ENCODE measurements around the gene SCARF2.

The SCARF2 gene

DNA sequence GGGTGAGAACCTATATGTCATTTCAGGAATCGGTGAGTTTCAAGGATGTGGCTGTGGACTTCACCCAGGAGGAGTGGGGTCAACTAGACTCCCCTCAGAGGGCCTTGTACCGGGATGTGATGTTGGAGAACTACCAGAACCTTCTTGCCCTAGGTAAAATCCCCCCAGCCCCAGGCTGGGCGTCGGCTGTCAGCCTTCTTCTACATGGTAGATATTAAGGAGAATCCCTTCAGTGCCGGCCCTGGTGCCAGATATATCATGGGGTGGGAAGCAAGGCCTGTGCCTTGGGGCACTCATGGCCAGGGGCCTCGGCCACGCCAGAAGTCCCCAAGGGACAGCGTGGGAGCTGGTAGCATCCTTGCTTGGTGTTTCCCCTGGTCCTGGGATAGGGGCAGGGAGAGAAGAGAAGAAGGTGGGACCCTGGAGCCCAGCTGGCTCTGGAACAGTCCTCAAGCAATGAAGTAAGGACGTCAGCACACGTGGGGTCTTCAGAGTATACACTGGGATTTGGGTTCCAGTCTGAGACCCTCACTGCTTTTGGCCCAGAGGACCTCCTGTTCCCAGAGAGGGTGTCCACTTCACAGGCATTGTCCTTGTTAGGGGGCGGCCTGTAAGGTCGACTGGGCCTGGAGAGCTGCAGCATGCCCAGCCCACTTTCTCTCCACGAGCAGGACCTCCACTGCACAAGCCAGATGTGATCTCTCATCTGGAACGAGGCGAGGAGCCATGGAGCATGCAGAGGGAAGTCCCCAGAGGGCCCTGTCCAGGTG lies 36.8 kb downstream of the SCARF2 start:
- no peak for DNase-seq (ENCODE audit: low read depth)
- no peak overlapping the region for H3K4me3 ChIP-seq (ENCODE audit: control insufficient read depth, low read depth, low read length)
- TF ChIP-seq, protein P1, sequence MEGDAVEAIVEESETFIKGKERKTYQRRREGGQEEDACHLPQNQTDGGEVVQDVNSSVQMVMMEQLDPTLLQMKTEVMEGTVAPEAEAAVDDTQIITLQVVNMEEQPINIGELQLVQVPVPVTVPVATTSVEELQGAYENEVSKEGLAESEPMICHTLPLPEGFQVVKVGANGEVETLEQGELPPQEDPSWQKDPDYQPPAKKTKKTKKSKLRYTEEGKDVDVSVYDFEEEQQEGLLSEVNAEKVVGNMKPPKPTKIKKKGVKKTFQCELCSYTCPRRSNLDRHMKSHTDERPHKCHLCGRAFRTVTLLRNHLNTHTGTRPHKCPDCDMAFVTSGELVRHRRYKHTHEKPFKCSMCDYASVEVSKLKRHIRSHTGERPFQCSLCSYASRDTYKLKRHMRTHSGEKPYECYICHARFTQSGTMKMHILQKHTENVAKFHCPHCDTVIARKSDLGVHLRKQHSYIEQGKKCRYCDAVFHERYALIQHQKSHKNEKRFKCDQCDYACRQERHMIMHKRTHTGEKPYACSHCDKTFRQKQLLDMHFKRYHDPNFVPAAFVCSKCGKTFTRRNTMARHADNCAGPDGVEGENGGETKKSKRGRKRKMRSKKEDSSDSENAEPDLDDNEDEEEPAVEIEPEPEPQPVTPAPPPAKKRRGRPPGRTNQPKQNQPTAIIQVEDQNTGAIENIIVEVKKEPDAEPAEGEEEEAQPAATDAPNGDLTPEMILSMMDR (conservative IDR thresholded peaks at IDR 0.05; ENCODE audit: control insufficient read depth, insufficient read depth, low read depth, low read length) = no peak

GRCh38 chr22:20399866-20400605 lies 37.6 kb downstream of the SCARF2 start:
- DNase-seq (ENCODE audit: low read depth) = no peak
- no peak overlapping the region for H3K4me3 ChIP-seq (ENCODE audit: control insufficient read depth, low read depth, low read length)
- TF ChIP-seq, protein P1 (conservative IDR thresholded peaks at IDR 0.05; ENCODE audit: control insufficient read depth, insufficient read depth, low read depth, low read length) = no peak

DNA sequence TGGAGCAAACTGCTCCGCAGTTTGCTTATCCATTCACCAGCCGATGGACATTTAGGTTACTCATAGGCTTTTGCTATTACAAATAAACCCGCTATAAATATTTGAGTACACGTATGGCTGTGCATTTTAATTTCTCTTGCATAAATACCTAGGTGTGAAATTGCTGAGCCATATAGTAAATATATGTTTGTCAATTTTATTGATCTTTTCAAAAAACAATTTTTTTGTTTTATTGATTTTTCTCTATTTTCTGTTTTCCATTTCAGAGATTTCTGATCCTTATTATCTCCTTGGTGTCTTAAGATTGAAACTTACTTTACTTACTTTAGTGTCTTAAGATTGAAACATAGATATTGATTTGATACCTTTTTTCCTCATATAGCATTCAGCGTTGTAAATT lies 39.2 kb downstream of the SCARF2 start:
- H3K4me3 ChIP-seq (ENCODE audit: control insufficient read depth, low read depth, low read length) = no peak overlapping the region

GRCh38 chr22:20397498-20397897 lies 40.1 kb downstream of the SCARF2 start:
- no peak overlapping the region for H3K4me3 ChIP-seq (ENCODE audit: control insufficient read depth, low read depth, low read length)
- DNase-seq (ENCODE audit: low read depth) = no peak
- TF ChIP-seq, protein P1 (conservative IDR thresholded peaks at IDR 0.05; ENCODE audit: control insufficient read depth, insufficient read depth, low read depth, low read length) = no peak

More for the DNA sequence above, 39.2 kb downstream of the SCARF2 start:
- TF ChIP-seq, protein P1 (conservative IDR thresholded peaks at IDR 0.05; ENCODE audit: control insufficient read depth, insufficient read depth, low read depth, low read length) = no peak
- no peak for DNase-seq (ENCODE audit: low read depth)

DNA sequence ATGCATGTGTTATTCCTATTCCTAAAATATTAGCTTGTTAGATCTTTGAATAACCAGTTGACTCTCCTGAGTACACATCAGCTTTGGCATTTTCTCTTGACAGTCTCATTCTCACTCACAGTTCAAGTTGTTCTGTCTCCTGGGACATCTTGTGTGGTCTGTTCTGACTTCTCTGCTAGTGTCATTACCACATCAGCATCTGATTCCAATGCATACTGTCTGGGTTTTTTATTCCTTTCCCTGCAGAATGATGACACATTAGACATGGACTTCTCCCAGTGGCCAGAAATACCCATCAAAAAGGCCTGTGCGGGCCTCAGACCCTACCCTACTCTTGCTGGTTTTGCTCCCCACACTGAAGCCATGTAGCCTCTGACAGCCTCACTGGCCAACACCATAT lies 41.0 kb downstream of the SCARF2 start:
- TF ChIP-seq, protein P1 (conservative IDR thresholded peaks at IDR 0.05; ENCODE audit: control insufficient read depth, insufficient read depth, low read depth, low read length) = no peak
- peak; percentile 82 for DNase-seq (ENCODE audit: low read depth)
- no peak overlapping the region for H3K4me3 ChIP-seq (ENCODE audit: control insufficient read depth, low read depth, low read length)

- DNase-seq (ENCODE audit: low read depth) = no peak
- no peak overlapping the region for H3K4me3 ChIP-seq (ENCODE audit: control insufficient read depth, low read depth, low read length)
- TF ChIP-seq, protein P1 (conservative IDR thresholded peaks at IDR 0.05; ENCODE audit: control insufficient read depth, insufficient read depth, low read depth, low read length) = no peak
Observed at GRCh38 chr22:20395907-20396287, 41.7 kb downstream of the SCARF2 start.

Data from fibroblast of mammary gland (primary cell).